KMS-11 (cell line): ENCODE measurements around the gene DDX59.

ENCODE experiments used
- H2AFZ ChIP-seq: fragments of 200-600 bp; sonication (generic); 2 replicates; pipeline ENCODE4 v1.6.1; 2016; ENCODE audit warnings: antibody characterized with exemption, mixed run types, low read depth
- H3K27ac ChIP-seq: fragments of 200-600 bp; sonication (generic); 2 replicates; pipeline ENCODE4 v1.6.1; 2016; ENCODE audit warnings: mild to moderate bottlenecking, mixed run types
- H3K27me3 ChIP-seq: fragments of 200-600 bp; sonication (generic); 2 replicates; pipeline ENCODE4 v1.6.1; 2017; ENCODE audit warnings: mild to moderate bottlenecking, low read depth, mixed run types, moderate library complexity; ENCODE audit not compliant: insufficient read depth
- H3K36me3 ChIP-seq: fragments of 200-600 bp; sonication (generic); 2 replicates; pipeline ENCODE4 v1.6.1; 2017; ENCODE audit warnings: mild to moderate bottlenecking, mixed run types; ENCODE audit not compliant: insufficient read depth
- H3K4me1 ChIP-seq: fragments of 200-600 bp; sonication (generic); 2 replicates; pipeline ENCODE4 v1.6.1; 2016; ENCODE audit warnings: mild to moderate bottlenecking, low read depth, mixed run types; ENCODE audit not compliant: poor library complexity, severe bottlenecking
- H3K4me2 ChIP-seq: fragments of 200-600 bp; sonication (generic); 2 replicates; pipeline ENCODE4 v1.7.0; 2016; ENCODE audit warnings: mild to moderate bottlenecking, mixed run types
- H3K4me3 ChIP-seq: fragments of 200-600 bp; sonication (generic); IDR thresholded peaks from 2 replicates; pipeline ENCODE4 v1.6.1; 2017; ENCODE audit warnings: low read depth, low read length, mixed read lengths; ENCODE audit not compliant: insufficient read depth
- H3K79me2 ChIP-seq: fragments of 200-600 bp; sonication (generic); 2 replicates; pipeline ENCODE4 v1.6.1; 2016; ENCODE audit warnings: low read depth, mixed run types; ENCODE audit not compliant: insufficient read depth
- H3K9ac ChIP-seq: fragments of 200-600 bp; sonication (generic); 2 replicates; pipeline ENCODE4 v1.6.1; 2016; ENCODE audit warnings: mild to moderate bottlenecking, mixed run types
- H4K20me1 ChIP-seq: fragments of 200-600 bp; sonication (generic); 2 replicates; pipeline ENCODE4 v1.6.1; 2016; ENCODE audit warnings: mild to moderate bottlenecking, mixed run types; ENCODE audit not compliant: insufficient read depth
- CTCF ChIP-seq: fragments of 200-600 bp; sonication (generic); conservative IDR thresholded peaks from 2 replicates; pipeline ENCODE4 v1.6.1; 2017; ENCODE audit warnings: low read depth, mild to moderate bottlenecking, antibody characterized with exemption, low read length, moderate library complexity, mixed read lengths

The DDX59 gene

DNA sequence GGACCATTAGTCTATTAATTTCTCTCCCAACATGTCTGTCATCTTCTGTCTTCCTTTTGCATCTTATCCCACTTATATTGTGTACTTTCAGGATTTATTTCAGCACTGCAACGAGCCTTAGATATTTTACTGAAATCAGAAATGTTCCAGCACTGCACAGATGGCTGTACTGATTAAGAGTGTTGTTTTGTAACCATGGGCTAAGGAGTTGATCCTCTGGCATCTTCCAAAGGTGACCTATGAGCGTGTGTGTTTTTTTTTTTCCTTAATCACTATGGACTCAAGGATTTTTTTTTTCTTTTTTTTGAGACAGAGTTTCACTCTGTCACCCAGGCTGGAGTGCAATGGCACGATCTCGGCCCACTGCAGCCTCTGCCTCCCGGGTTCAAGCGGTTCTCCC lies 7.1 kb upstream of the DDX59 start:
- Histone ChIP-seq H3K4me1 (no peaks in the 10 kb centered on the region), H4K20me1 (no peaks in the 10 kb centered on the region), H3K9ac (no peak overlapping the region), H3K36me3 (no peaks in the 10 kb centered on the region), H2AFZ (no peak overlapping the region), H3K27me3 (no peaks in the 10 kb centered on the region), H3K79me2 (no peaks in the 10 kb centered on the region), H3K4me3 (no peak overlapping the region), H3K27ac (no peak overlapping the region), H3K4me2 (no peak overlapping the region)
- no peak for TF ChIP-seq CTCF

- H3K27me3 ChIP-seq = no peaks in the 10 kb centered on the region
- no peak for TF ChIP-seq CTCF
- peaks cover 8% of the 10 kb centered on the region; the same call in 1 of the 2 replicates for H3K79me2 ChIP-seq
- H3K36me3 ChIP-seq = no peaks in the 10 kb centered on the region
- no peak overlapping the region for H3K27ac ChIP-seq
- H2AFZ ChIP-seq = no peak overlapping the region
- peaks cover 10% of the 10 kb centered on the region for H3K4me1 ChIP-seq
- no peaks in the 10 kb centered on the region for H4K20me1 ChIP-seq
- no peak overlapping the region for H3K4me3 ChIP-seq
- no peak overlapping the region for H3K4me2 ChIP-seq
- no peak overlapping the region for H3K9ac ChIP-seq
Observed at GRCh38 chr1:200675588-200675852, 5.8 kb upstream of the DDX59 start.

DNA sequence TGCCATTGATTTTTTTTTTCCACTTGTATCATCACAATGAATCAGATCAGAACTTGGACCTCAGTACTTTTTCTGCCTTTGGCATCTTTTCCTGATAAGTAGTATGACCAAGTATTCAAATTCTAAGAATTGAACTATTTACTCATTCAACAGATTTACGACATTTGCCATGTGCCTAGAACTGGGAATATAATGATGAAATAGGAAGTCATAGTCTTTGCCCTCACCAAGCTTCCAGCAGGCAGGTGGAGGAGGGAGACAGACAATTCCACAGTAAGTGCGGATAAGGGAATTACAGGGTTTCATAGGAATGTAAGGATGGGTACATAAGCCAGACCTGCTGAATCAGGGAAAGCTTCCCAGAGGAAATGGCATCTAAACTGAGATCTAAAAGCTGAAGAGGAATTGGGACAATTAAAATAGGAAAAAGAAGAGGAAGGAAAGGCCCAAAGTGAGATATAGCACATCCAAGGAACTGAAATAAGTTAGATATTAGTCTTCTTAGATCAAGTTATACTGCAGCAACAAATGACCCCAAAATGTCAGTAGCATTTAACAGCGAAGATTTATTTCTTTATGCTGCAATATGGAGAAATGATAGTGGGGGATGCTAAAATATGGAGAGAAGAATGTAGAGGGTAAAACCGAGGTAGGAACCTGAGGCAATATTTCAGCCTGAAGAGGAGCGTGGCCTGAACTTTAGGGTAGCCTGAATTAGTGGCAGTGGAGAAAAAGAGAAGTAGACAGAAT lies 5.3 kb upstream of the DDX59 start:
- Histone ChIP-seq H3K4me2 (no peak overlapping the region), H3K4me3 (no peak overlapping the region), H3K79me2 (peaks cover 10% of the 10 kb centered on the region; the same call in 1 of the 2 replicates), H4K20me1 (no peaks in the 10 kb centered on the region), H3K27ac (no peak overlapping the region), H2AFZ (no peak overlapping the region), H3K27me3 (no peaks in the 10 kb centered on the region), H3K36me3 (no peaks in the 10 kb centered on the region), H3K9ac (no peak overlapping the region), H3K4me1 (peaks cover 11% of the 10 kb centered on the region)
- no peak for TF ChIP-seq CTCF

DNA sequence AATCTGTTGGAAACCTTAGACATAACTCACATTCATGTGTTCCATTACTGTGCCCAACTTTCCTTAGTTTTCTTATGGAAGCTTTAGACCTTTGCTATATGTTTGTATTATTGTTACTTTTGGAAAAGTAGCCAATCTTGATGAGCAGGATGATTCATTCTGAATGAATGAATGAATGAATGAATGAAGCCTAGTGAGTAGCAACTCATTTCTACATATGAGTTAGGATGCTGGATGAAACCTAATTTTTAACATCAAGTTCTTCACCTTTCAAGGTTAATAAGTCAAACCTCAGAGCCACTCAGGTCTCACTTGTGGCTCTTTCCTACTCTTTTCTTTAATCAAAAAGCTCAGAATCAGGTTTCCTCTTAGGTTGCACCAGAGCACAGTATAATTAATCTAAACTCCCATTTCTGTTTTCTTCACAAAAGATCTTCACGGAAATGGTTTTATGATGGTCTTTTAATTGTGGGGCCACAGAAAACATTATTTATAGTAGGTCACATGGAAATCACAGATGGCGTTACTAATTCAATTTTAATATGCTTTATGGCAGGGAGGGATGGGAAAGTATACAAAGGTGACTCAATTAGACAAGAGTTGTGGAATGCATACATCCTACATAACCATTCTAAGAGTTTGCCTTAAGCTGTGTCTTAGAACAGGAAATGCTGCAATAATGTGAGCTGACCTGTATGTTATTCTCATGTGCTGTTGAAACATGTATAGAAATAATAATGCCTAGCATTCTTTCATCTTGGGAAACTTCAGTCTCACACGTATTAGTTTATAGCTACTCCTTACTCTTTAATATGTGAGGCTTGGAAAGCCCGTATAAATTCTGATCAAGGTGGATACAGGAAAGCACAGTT lies 4.5 kb upstream of the DDX59 start:
- TF ChIP-seq CTCF = no peak
- H3K27me3 ChIP-seq = no peaks in the 10 kb centered on the region
- no peaks in the 10 kb centered on the region for H3K36me3 ChIP-seq
- H3K4me1 ChIP-seq = peaks cover 11% of the 10 kb centered on the region
- H4K20me1 ChIP-seq = no peaks in the 10 kb centered on the region
- no peak overlapping the region for H3K4me3 ChIP-seq
- H3K4me2 ChIP-seq = no peak overlapping the region
- H2AFZ ChIP-seq = no peak overlapping the region
- H3K9ac ChIP-seq = no peak overlapping the region
- H3K27ac ChIP-seq = no peak overlapping the region
- peaks cover 10% of the 10 kb centered on the region; the same call in 1 of the 2 replicates for H3K79me2 ChIP-seq
